Activated naive CD8-positive, alpha-beta T cell (primary cell): ENCODE results near the gene TICAM2.
"Not testable (repeated sequence)": the region's sequence is repeated elsewhere in the genome, so short reads cannot be mapped to it uniquely, and the experiment has no call there.

Experiments used
- H3K27ac Mint-ChIP-seq: one replicate; pipeline ENCODE4 v1.8.0; 2021; ENCODE audit warnings: mixed read lengths
- H3K27me3 Mint-ChIP-seq: one replicate; pipeline ENCODE4 v1.8.0; 2021; ENCODE audit warnings: mixed read lengths
- H3K36me3 Mint-ChIP-seq: one replicate; pipeline ENCODE4 v1.8.0; 2021; ENCODE audit warnings: mixed read lengths
- H3K4me1 Mint-ChIP-seq: one replicate; pipeline ENCODE4 v1.8.0; 2021; ENCODE audit warnings: low read depth, mixed read lengths
- H3K4me3 Mint-ChIP-seq: one replicate; pipeline ENCODE4 v1.8.0; 2021; ENCODE audit warnings: mild to moderate bottlenecking, mixed read lengths
- H3K9me3 Mint-ChIP-seq: one replicate; pipeline ENCODE4 v1.8.0; 2021; ENCODE audit warnings: low read depth, mixed read lengths

TICAM2 gene, protein sequence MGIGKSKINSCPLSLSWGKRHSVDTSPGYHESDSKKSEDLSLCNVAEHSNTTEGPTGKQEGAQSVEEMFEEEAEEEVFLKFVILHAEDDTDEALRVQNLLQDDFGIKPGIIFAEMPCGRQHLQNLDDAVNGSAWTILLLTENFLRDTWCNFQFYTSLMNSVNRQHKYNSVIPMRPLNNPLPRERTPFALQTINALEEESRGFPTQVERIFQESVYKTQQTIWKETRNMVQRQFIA

DNA sequence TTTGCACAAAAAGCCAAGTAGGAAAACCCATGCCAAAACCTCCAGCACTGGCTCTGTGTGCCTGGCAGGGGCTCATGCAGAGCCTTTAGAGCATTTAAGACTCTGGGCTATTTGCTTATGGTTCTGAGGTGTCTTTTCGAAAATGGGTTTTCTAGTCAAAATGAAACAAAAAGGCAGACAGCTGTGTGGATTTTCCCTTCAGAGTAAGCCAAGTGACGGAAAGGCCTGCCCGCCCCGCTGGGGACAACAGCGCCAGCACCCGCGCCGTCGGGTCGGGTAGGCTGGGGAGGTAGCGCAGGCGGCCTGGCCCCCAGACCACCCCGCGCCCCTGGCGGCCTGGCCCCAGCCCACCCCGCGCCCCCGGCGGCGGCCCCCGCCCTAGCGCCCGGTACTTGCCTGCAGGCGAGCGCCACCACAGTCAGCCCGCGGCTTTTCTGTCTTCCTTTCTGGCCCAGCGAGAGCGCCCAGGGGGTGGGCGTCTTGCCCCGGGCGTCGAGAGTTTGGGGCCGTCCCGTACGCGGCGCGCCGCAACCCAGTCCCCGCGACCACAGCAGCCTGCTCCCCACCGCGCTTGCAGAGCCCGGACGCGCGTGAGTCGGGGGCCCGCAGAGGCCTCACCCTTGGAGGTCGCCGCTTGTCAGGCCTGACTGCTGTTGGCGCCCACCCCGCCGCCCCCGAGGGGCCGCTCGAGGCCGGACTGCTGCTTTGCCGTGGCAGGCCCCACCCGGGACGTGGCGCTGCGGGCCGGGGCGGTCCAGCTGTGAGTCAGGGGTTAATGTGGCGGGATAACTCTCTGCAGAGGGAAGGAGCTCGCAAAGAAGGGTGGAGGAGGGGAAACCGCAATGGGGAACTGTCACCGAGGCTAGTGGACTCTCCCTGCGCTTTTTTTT, at the start of gene TICAM2:
Gene TICAM2 (minus strand): TSS at position 779 of the 890 bp plus-strand sequence. CDS start 21,223 bp downstream, outside the sequence.
- H3K4me1 Mint-ChIP-seq: peaks cover 31% of the 10 kb centered on the region
- no peaks in the 10 kb centered on the region for H3K27me3 Mint-ChIP-seq
- H3K9me3 Mint-ChIP-seq: no peaks in the 10 kb centered on the region
- H3K27ac Mint-ChIP-seq: peak within 1 kb of the TSS; percentile 80
- H3K4me3 Mint-ChIP-seq: peak within 1 kb of the TSS; percentile 86
- H3K36me3 Mint-ChIP-seq: peaks cover 7% of the 10 kb centered on the region

DNA sequence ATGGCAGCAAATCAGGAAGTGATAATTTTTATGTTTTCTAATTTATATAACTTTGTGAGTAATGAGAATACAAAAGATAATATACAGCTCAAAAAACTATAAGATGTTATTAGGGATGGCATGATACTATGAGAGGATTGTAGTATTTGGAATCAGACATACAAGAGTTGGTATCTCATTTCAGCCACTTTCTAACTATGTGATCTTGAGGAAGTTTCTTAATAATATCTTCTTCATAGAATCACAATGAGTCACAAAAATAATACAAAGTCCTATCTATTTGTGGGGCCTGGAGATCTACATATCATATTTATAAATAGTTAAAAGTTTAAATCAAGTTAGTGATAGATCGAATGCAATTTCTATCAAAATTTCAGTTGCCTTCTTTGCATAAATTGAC, 47.3 kb upstream of the TICAM2 start:
- Mint-ChIP-seq H3K27me3 (peaks cover 7% of the 10 kb centered on the region), H3K4me1 (no peaks in the 10 kb centered on the region), H3K4me3 (no peak overlapping the region), H3K36me3 (no peaks in the 10 kb centered on the region), H3K9me3 (no peaks in the 10 kb centered on the region), H3K27ac (no peak overlapping the region)

DNA sequence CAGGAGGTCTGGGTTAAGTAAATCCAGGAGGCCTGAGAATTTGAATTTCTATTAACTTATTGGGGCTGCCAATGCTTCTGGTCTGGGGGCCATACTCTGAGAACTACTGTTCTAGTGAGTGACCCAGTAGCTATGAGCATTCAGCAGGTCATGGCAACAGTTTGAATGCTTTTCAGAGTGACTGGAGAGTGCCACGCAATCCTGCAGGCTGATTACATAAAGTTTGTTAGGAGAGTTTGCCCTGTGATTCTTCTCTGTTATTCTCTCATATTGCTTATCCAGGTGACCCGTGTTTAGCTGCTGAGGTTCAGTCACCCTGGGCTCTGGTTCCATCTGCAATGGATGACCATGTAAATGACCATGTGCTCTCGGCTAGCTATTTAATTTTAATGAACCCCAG, 45.8 kb upstream of the TICAM2 start:
- Mint-ChIP-seq H3K9me3 (no peaks in the 10 kb centered on the region), H3K36me3 (no peaks in the 10 kb centered on the region), H3K27ac (no peak overlapping the region), H3K27me3 (peaks cover 14% of the 10 kb centered on the region), H3K4me3 (no peak overlapping the region), H3K4me1 (no peaks in the 10 kb centered on the region)

DNA sequence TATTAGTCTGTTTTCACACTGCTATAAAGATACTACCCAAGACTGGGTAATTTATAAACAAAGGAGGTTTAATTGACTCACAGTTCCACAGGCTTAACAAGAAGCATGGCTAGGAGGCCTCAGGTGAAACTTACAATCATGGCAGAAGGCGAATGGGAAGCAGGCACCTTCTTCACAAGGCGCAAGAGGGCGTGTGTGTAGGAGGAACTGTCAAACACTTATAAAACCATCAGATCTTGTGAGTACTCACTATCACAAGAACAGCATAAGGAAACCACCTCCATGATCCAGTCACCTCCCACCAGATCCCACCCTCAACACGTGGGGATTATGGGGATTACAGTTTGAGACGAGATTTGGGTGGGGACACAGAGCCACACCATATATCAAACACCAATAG, 43.1 kb upstream of the TICAM2 start:
- H3K4me3 Mint-ChIP-seq, H3K4me1 Mint-ChIP-seq, H3K36me3 Mint-ChIP-seq, H3K9me3 Mint-ChIP-seq, H3K27ac Mint-ChIP-seq: not testable (repeated sequence)
- H3K27me3 Mint-ChIP-seq: peaks cover 18% of the 10 kb centered on the region

DNA sequence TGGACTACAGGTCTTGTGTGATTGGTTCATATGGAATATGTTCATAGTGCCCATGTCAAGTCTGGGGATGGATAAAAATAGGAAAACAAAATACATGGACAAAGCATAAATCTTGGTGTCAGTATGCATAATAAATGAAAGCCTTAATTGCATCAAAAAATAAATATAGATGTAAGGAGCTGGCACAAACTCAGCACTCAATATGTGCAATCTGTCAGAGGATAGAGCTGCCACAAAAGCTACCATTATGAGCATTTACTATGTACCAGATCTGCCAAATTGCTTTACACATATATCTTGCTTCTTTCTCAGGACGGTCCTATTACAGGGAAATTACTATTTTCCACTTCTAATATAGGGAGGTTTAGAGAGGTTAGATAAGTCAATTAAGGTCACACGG, 41.8 kb upstream of the TICAM2 start:
- Mint-ChIP-seq H3K27ac (no peak overlapping the region), H3K36me3 (no peaks in the 10 kb centered on the region), H3K9me3 (no peaks in the 10 kb centered on the region), H3K27me3 (peaks cover 18% of the 10 kb centered on the region), H3K4me1 (no peaks in the 10 kb centered on the region), H3K4me3 (no peak overlapping the region)

DNA sequence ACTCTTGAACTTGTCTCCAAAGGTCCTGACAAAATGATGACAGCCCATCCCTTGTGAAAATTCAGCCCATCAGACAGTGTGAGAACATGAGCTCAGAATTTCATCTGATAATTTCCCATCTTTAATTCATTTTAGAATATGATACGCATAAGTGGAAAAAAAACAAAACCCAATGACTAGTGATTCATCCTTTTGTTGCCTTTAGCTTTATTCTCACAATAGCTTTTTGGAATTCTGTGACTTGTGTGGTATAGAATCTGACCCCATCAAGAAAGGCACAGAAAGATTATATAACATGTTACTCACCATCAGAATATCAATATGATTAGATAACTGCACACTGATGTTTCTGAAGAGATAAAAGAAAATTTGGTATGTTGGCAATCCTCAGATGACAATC, 39.7 kb upstream of the TICAM2 start:
- Mint-ChIP-seq H3K36me3 (no peaks in the 10 kb centered on the region), H3K9me3 (no peaks in the 10 kb centered on the region), H3K27me3 (peaks cover 19% of the 10 kb centered on the region)

DNA sequence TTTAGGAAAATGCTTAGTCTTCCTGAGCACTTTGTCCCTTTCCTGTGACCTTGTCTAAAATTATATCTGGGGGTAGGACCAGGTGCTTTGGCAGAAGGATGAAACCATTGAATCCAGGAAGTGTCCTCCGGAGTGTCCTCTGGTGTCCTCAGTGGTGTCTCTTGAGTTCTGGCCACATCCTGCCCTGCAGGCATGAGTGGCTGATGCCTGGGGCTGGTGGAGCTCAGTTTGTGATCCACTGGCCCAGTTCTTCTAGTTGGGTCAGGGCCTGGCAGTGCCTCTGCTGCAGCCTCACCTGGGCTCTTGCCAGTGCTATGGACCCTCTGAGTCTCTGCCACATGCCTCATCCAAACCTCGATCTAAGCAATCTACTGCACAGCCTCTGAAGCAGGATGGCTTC, 38.0 kb upstream of the TICAM2 start:
- peaks cover 21% of the 10 kb centered on the region for H3K27me3 Mint-ChIP-seq
- H3K4me1 Mint-ChIP-seq: peaks cover 20% of the 10 kb centered on the region

More for the DNA sequence above, 39.7 kb upstream of the TICAM2 start:
- H3K4me3 Mint-ChIP-seq: no peak overlapping the region
- H3K4me1 Mint-ChIP-seq: peaks cover 16% of the 10 kb centered on the region
- no peak overlapping the region for H3K27ac Mint-ChIP-seq

DNA sequence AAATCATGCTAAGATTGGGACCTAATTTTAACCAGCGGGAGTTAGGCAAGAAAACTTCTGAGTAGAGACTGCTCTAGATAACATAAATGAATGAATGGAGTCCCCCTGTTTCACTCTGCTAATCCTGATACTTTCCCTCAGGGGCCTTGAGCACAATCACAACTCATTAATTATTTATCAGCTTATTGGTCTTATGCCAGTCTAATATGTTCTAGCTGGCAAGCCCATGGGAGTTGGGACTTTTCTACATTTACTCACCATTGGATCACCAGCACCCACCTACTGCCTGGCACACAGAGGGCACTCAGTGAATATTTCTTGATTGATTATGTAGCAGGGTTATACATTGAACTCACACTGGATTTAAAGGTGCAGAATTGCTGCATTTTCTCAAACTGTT, 37.1 kb upstream of the TICAM2 start:
- Mint-ChIP-seq H3K9me3 (no peaks in the 10 kb centered on the region), H3K36me3 (no peaks in the 10 kb centered on the region), H3K27me3 (peaks cover 14% of the 10 kb centered on the region), H3K27ac (no peak overlapping the region), H3K4me3 (no peak overlapping the region), H3K4me1 (peaks cover 24% of the 10 kb centered on the region)

More for the DNA sequence above, 38.0 kb upstream of the TICAM2 start:
- Mint-ChIP-seq H3K36me3 (no peaks in the 10 kb centered on the region), H3K27ac (no peak overlapping the region), H3K9me3 (no peaks in the 10 kb centered on the region), H3K4me3 (no peak overlapping the region)

DNA sequence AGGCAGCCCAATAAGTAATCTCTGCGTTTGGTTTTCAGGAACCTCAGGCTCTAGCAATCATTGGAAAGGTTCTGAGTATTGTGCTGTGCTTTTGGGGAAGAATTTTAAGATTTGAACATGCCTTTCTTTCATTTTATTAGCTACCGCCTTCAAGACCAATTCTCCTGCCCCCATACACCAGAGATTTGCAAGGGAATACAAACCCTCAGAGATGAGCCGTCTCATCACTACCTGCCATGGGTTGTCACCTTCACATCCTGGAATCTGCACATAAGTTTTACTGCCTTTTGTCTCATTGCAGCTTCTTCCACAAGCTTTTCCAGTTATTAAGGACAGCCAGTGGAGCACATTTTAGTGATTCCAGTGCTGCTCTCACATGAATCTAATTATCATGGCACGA, 35.2 kb upstream of the TICAM2 start:
- H3K27me3 Mint-ChIP-seq: peaks cover 9% of the 10 kb centered on the region
- H3K4me1 Mint-ChIP-seq: peaks cover 28% of the 10 kb centered on the region
- no peak overlapping the region for H3K27ac Mint-ChIP-seq
- no peaks in the 10 kb centered on the region for H3K9me3 Mint-ChIP-seq
- peak overlapping the region; percentile 4 for H3K4me3 Mint-ChIP-seq
- no peaks in the 10 kb centered on the region for H3K36me3 Mint-ChIP-seq

DNA sequence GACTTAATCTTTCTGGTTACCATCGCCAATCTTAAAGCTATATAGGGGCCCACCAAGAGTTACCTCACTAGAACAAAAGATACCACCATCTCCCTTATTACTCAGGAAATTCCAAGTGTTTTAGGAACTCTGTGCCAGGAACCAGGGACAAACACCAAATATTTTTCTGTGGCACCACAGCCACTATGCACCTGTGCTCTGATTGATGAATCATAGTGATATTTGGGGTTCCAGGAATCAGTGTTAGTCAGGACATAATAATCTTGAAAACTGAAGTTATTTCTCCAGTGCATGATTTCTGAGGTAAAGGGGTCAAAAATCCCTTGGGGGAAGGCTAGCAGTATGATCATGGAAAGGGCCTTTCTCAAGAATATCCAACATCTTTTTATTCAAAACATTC, 33.7 kb upstream of the TICAM2 start:
- H3K27ac Mint-ChIP-seq: no peak overlapping the region
- no peak overlapping the region for H3K4me3 Mint-ChIP-seq
- peaks cover 4% of the 10 kb centered on the region for H3K27me3 Mint-ChIP-seq
- no peaks in the 10 kb centered on the region for H3K9me3 Mint-ChIP-seq
- no peaks in the 10 kb centered on the region for H3K36me3 Mint-ChIP-seq
- peaks cover 28% of the 10 kb centered on the region for H3K4me1 Mint-ChIP-seq

DNA sequence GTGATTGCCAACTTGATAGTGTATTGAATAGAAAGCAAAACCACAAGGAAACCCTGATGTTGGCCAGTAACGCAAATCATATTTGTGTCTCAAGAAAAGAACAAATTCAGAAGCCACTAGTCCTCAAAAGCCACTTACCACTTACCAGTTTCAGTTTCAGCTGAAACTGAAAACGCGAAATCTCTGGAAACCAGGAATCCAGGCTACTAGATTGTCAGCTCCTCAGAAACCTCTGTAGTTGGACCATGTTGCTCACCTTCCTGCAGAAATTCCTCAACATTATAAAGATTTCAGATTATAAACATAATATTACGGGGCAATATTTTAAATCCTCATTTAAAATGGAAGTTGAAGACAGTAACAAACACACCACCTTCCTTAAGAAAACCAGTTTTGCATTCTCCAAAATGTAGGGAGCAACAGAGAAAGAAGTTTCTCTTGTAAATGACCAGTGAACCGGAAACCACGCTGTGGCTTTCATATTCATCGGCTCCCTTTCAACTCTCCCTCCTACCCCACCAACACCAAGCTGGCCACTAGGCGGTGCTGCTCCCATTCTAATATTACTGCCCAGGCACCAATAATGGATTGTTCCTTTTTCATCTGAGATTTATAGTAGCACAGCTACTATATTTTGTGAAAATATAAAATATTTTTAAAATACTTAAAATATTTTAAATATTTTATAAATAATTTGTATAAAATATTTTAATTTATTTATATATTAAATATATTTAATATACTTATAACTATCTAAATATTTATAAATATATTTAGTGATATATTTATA, 32.3 kb upstream of the TICAM2 start:
- no peaks in the 10 kb centered on the region for H3K9me3 Mint-ChIP-seq
- peaks cover 4% of the 10 kb centered on the region for H3K27me3 Mint-ChIP-seq
- peak overlapping the region; percentile 73 for H3K4me3 Mint-ChIP-seq
- peak overlapping the region; percentile 16 for H3K27ac Mint-ChIP-seq
- no peaks in the 10 kb centered on the region for H3K36me3 Mint-ChIP-seq
- peaks cover 28% of the 10 kb centered on the region for H3K4me1 Mint-ChIP-seq

DNA sequence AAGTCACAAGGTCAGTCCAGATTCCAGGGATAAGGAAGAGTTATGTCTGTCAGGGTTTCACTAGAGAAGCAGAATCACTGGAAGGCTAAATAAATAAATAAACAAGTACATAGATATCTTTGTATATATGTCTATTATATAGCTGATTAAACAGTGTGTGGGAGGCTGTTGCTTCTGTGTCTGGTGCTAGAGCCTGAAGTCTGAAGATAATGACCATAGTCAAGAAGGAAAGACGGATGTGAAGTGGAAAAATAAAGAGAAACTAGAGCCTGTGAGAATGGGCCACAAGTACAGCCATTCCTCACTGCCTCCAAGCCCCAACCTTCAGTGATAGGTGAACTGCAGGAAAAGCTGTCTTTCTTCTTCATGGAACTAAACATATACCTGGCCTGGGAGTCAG, 27.6 kb upstream of the TICAM2 start:
- Mint-ChIP-seq H3K27ac (no peak overlapping the region), H3K27me3 (no peaks in the 10 kb centered on the region), H3K4me3 (no peak overlapping the region), H3K9me3 (no peaks in the 10 kb centered on the region), H3K36me3 (no peaks in the 10 kb centered on the region), H3K4me1 (peaks cover 18% of the 10 kb centered on the region)

DNA sequence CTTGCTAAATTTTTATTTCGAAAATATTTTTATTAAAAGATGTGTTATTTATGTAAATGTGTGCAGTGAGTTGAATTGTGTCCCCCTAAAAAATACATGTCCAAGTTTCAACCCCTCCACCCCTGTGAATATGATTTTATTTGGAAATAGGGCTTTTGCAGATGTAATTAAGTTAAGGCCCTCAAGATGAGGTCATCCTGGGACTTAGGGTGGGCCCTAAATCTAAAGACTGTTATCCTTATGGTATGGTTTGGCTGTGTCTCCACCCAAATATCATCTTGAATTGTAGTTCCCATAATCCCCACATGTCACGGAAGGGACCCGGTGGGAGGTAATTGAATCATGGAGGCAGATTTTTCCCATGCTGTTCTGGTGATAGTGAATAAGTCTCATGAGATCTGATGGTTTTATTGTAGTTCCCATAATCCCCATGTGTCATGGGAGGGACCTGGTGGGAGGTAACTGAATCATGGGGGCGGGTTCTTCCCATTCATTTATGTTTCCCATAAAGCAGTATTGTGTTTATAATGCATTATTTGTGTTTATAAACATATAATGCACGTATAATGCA, 25.1 kb upstream of the TICAM2 start:
- H3K9me3 Mint-ChIP-seq: no peaks in the 10 kb centered on the region
- no peaks in the 10 kb centered on the region for H3K27me3 Mint-ChIP-seq
- no peaks in the 10 kb centered on the region for H3K36me3 Mint-ChIP-seq
- peak overlapping the region; percentile 35 for H3K4me3 Mint-ChIP-seq
- H3K27ac Mint-ChIP-seq: no peak overlapping the region
- H3K4me1 Mint-ChIP-seq: peaks cover 18% of the 10 kb centered on the region

DNA sequence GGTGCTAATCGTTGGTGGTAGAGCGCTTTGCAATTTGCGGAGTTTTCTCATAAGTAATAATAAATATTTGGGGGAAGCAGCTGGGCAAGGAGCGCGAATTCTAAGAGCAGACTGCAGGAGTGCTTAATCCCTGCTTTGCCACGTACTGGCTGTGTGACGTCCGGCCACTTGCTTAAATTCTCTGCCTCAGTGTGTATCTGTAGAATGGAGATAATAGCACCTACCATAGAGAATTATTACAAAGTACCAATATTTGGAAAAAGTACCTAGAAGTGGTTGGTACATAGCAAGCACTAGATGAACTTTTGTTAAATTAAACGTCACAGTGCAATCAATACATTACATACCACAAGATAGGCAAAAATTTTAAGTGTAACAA, 24.2 kb upstream of the TICAM2 start:
- Mint-ChIP-seq H3K36me3 (no peaks in the 10 kb centered on the region), H3K27ac (no peak overlapping the region), H3K27me3 (no peaks in the 10 kb centered on the region), H3K4me1 (peaks cover 25% of the 10 kb centered on the region), H3K9me3 (no peaks in the 10 kb centered on the region), H3K4me3 (no peak overlapping the region)
